SK-MEL-5 (cell line): ENCODE measurements around the gene EGR2. TPM values are rescaled to one million over a fixed set of nuclear protein-coding genes. Genes with fewer than 3 reads are reported as not detected.

Experiments
- DNase-seq: peaks from one replicate; pipeline ENCODE4 v3.0.0-alpha.2; 2016; ENCODE audit warnings: low read depth, low spot score
- in situ Hi-C: cut with HindIII; loops from 2 replicates; pipeline ENCODE4 v1.10.0; 2016; ENCODE audit warnings: low sequenced_read_pairs, high pct_unique_total_duplicates, low pct_unique_long_range_greater_than_20kb
- total RNA-seq: library from RNA; depleted of rRNA; stranded (reverse); fragments of >200 nt; shearing (Covaris generic); gene quantifications from 2 replicates; pipeline ENCODE4 v1.2.3, GENCODE V29; 2014; rRNA removed

Gene EGR2
- total RNA-seq, 1 experiment from 2014 or later: 0.63 TPM

GRCh38 chr10:62772186-62772974, 43.8 kb downstream of the EGR2 start:
- in situ Hi-C loops: no loop called here
- peak; percentile 71 for DNase-seq

DNA sequence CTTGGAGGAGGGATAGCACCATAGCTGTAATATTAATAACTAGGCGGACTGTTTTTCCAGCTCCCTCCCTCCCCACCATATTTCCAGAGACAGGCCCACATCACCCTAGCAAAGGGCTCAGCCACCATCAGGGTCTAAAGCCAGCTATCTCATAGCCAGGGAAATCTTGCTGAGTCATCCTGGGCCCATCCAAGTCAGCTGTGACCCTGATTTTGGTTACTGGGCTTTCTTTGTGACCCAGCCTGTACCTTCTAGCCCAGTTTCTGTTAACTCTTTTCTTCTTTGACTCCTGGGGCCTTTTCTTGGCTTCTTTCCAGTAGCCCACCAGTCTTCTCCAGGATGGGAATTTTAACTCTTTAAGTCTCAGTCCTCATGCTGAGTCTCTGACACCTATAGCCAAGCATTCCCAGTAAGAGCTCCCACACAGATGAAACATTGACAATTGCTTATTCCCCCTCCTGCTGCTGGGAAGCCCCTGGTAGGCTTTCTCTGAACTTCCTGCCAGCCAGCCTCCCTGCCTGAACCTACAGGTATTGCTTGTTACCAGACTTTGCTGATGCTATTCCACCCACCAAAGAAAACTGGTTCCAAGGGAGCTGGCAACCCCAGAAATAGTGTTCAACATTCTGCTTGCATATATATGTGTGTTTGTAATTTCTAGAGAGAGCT, 46.5 kb downstream of the EGR2 start:
- DNase-seq: no peak
- in situ Hi-C loops: no loop called here

GRCh38 chr10:62766386-62766785, 49.8 kb downstream of the EGR2 start:
- in situ Hi-C loops: no loop called here
- DNase-seq: no peak

- in situ Hi-C loops: no loop called here
- DNase-seq: no peak
Observed at GRCh38 chr10:62765726-62766125, 50.4 kb downstream of the EGR2 start.

DNA sequence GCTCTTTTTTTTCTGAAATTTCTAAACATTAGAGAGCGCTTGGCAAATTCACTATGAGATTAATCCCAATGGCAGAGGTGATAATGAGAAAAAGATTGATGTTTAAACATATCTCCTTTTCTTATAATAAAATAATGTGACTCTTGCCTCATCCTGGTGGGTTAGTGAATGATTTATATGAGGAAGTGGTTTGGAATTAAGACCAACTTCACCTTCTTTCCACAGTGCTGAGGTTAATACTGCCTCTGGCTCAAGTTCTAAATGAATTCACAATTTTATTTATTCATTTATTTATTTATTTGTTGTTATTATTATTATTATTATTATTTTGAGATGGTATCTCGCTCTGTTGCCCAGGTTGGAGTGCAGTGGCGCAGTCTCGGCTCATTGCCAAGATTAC, 52.2 kb downstream of the EGR2 start:
- in situ Hi-C loops: no loop called here
- DNase-seq: no peak

DNA sequence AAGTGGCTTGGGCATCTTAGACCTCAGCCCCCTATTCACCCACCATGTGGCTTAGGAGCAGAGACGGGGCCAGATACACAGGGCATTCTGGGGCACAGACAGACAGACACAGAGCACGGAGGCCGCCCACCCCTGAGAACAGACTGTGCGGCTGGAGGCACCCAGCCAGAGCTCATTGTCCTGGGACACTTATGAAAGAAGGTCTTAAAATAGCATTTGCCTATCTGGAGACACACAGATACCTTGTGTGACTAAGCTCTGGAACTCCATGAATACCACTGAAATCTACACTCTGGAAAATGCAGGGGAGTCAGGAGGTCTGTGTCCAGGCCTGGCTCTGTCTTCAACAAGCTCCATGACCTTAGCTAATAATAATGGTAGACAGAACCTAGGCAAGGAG, 53.0 kb downstream of the EGR2 start:
- in situ Hi-C loops: no loop called here
- peak; percentile 43 for DNase-seq

Other genes starting within 250 kb of the EGR2 start
- 29.3 and 32.8 TPM in 2 replicates for gene ADO, start 11.6 kb downstream of the EGR2 start, total RNA-seq